HG03095 (cell line): ENCODE data around the gene POU2AF2.

Experiments
- ATAC-seq: cut with Tn5 transposase; IDR thresholded peaks from one replicate; pipeline ENCODE4 v1.9.1; 2021; ENCODE audit warnings: moderate library complexity; ENCODE audit not compliant: unreplicated experiment

The POU2AF2 gene

DNA sequence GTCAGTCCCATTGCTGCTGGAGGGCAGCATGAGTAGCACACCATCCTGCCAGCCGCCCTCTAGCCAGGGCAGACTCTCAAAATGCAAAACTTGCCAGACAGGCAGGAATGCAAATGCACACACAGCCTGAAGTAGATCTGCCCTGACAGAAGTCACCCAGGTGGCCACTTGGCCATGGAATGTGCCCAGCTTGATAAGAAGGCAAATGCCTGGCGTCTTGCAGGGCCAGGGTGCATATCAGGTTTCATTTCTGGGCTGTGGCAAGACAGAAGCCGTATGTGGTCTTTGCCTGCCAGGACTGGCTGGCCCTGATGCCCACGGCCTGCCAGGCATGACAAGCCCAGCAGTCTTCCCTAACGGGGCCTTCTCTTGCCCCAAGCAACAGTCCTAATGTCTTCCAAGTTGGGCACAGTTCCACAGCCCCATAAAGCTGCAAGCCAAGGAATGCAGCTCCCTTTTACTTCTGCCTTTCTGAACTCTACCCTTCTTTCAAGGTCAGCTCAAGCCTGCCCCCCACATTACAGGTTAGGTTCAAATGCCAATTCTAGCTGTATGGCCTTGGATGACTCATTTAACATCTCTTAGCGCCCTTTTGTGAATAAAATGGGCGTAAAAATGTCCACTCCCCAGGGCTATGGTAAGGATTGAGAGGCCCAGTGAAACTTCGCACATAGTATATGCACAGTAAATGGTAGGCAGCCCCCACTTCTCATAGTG lies 82.5 kb downstream of the POU2AF2 start:
- no peak for ATAC-seq

- ATAC-seq: no peak
Observed at GRCh38 chr11:111329306-111330204, 84.0 kb downstream of the POU2AF2 start.

- ATAC-seq: no peak
Observed at GRCh38 chr11:111330234-111330893, 84.8 kb downstream of the POU2AF2 start.

GRCh38 chr11:111331711-111332479 lies 86.4 kb downstream of the POU2AF2 start:
- no peak for ATAC-seq

- no peak for ATAC-seq
Observed at GRCh38 chr11:111334532-111335502, 89.3 kb downstream of the POU2AF2 start.

GRCh38 chr11:111335549-111335948 lies 90.0 kb downstream of the POU2AF2 start:
- ATAC-seq: no peak
